Kidney (tissue), 22 donors: ENCODE measurements around the gene ZNF730. TPM values are rescaled to one million over a fixed set of nuclear protein-coding genes. Genes with fewer than 3 reads are reported as not detected.

Source experiments
- DNase-seq, 5 donors: peaks; one replicate each; pipeline ENCODE4 v3.0.0-alpha.2; 2013 to 2020
- FAIRE-seq: peaks from 2 replicates; lab custom pipeline; 2012; peaks lifted over from hg19 to GRCh38; lab: Jason Lieb, UNC
- H3K27ac ChIP-seq, 2 donors: one replicate each; pipeline ENCODE4 v1.7.0; 2013; ENCODE audit warnings: low read depth in 2 of 2, low read length in 2 of 2, inconsistent platforms in 1 of 2
- H3K27me3 ChIP-seq: one replicate; pipeline ENCODE4 v1.7.1; 2013; ENCODE audit warnings: low read length, inconsistent platforms; ENCODE audit not compliant: control insufficient read depth, insufficient read depth
- H3K36me3 ChIP-seq, 3 donors: one replicate each; pipeline versions ENCODE4 v1.7.0 to v1.7.1; 2013; ENCODE audit warnings: low read length in 3 of 3, control low read depth in 1 of 3, inconsistent platforms in 1 of 3; ENCODE audit not compliant: insufficient read depth in 3 of 3, control insufficient read depth in 2 of 3
- H3K4me1 ChIP-seq, 3 donors: one replicate each; pipeline versions ENCODE4 v1.7.0 to v1.7.1; 2013; ENCODE audit warnings: low read length in 3 of 3, inconsistent platforms in 1 of 3, low read depth in 1 of 3; ENCODE audit not compliant: control insufficient read depth in 2 of 3, insufficient read depth in 2 of 3
- H3K4me3 ChIP-seq, 3 donors: one replicate each; pipeline versions ENCODE4 v1.7.0 to v1.8.1; 2013; ENCODE audit warnings: low read length in 3 of 3, control low read depth in 1 of 3, inconsistent platforms in 1 of 3
- H3K9ac ChIP-seq, 3 donors: one replicate each; pipeline versions ENCODE4 v1.7.0 to v1.7.1; 2013; ENCODE audit warnings: low read length in 3 of 3, control low read depth in 1 of 3, inconsistent platforms in 1 of 3
- H3K9me3 ChIP-seq, 3 donors: one replicate each; pipeline versions ENCODE4 v1.7.0 to v1.7.1; 2013; ENCODE audit warnings: low read length in 3 of 3, control low read depth in 1 of 3, inconsistent platforms in 1 of 3; ENCODE audit not compliant: control insufficient read depth in 2 of 3, insufficient read depth in 1 of 3
- intact Hi-C: fragments of 100-400 bp; cut with DNase I; formaldehyde crosslinking; loops from one replicate; pipeline ENCODE4 v1.11.1; 2022
- long read RNA-seq, 10 donors: library from polyadenylated mRNA in 1 of 10; unstranded in 1 of 10; transcript quantifications; one replicate each; pipeline ENCODE4 v2.0.0 and lab custom pipeline, GENCODE V29; 2021 to 2026
- polyA plus RNA-seq: library from polyadenylated mRNA; stranded (reverse); fragments of 350-450 nt; fragmentation: Illumina TruSeq; extraction: RNeasy Lipid Tissue Mini Kit (QIAGEN cat#74804); gene quantifications from one replicate; pipeline ENCODE4 v1.2.3, GENCODE V29; 2014; ENCODE audit warnings: low read depth, low replicate concordance; ENCODE audit not compliant: insufficient read depth
- total RNA-seq: library from RNA; stranded (reverse); fragmentation: NEBNext Ultra II Directional; extraction: Animal tissue kit (Norgen Biotek cat#: 25700); gene quantifications from one replicate; pipeline ENCODE4 v1.2.1, GENCODE V29; 2021
- TF ChIP-seq, protein P1 (sequence below): IDR thresholded peaks from 3 replicates; pipeline ENCODE4 v1.5.1; 2012; ENCODE audit warnings: mild to moderate bottlenecking, moderate library complexity, borderline replicate concordance; ENCODE audit not compliant: insufficient read depth; ENCODE audit errors: extremely low read depth
- donor health status: control.
- donor health status: control.
- donor health status: control.
- donor health status: control.
- donor health status: control.
- donor health status: DM: yes; HTN: yes; CAD: no.
- donor health status: Normal renal cell carcinoma (clear cell type).

Gene ZNF730
- total RNA-seq (0.60 TPM), polyA plus RNA-seq (not detected)
- long read RNA-seq, donor 1: 0 reads
- long read RNA-seq, donor 2, partial matches to known transcripts: 6 of 6 reads
- long read RNA-seq, donor 2, other reads (novel, unspliced or antisense): 0 of 6 reads
- long read RNA-seq, donor 3, partial matches to known transcripts: 5 of 5 reads
- long read RNA-seq, donor 3, other reads (novel, unspliced or antisense): 0 of 5 reads
- long read RNA-seq, donor 4: 0 reads
- long read RNA-seq, donor 5: 0 reads
- long read RNA-seq, donor 6, partial matches to known transcripts: 0 of 7 reads
- long read RNA-seq, donor 6, other reads (novel, unspliced or antisense): 7 of 7 reads
- long read RNA-seq, donor 7: 0 reads
- long read RNA-seq, donor 8: 0 reads
- long read RNA-seq, donor 9: 0 reads
- long read RNA-seq, donor 10: 0 reads

DNA sequence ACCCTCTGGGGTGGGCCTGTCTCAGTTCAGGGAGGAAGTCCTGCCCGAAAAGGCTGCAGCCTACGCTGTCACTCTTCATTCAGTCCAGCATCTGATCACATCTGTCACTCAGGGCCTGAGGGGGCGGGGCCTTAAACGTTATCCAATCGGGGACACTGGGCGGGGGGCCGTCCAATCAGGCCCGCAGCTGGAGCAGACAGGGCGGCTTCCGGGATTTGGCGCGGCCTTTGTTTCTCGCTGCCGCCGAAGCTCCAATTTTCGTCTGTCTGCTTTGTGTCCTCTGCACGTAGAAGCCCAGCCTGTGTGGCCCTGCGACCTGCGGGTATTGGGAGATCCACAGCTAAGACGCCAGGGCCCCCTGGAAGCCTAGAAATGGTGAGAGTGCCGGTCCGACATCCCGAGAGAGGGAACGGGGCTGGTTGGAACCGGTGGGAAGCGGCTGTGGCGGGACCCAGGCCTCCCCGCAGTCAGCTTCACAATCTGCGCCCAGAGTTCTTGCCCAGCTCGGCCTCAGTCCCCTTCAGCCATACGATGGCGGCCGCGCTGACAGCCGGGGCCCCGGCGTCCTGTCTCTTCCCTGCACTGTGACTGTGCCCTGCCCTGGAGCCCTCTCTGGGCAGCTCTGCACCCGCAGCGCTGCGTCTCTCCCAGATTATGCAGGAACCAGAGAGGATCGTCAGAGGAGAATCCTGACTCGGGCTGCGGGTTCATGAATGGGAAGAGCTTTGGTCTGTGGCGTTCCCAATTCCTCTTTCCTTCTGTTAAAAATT is at the start of gene ZNF730:
Gene ZNF730, plus strand, starts transcription at position 224 of the 770 bp plus-strand sequence. Its CDS starts 149 bp downstream, at position 373.
- Histone ChIP-seq H3K4me3 (peak within 1 kb of the TSS; percentile 39 to 65 (median 56)), H3K27ac (no peak within 1 kb of the TSS), H3K4me1 (no peaks in the 10 kb centered on the region), H3K36me3 (no peaks in the 10 kb centered on the region), H3K27me3 (no peaks in the 10 kb centered on the region), H3K9me3 (no peaks in the 10 kb centered on the region), H3K9ac (peak within 1 kb of the TSS in 1 of 3 donors; percentile 55)
- TF ChIP-seq, protein P1, sequence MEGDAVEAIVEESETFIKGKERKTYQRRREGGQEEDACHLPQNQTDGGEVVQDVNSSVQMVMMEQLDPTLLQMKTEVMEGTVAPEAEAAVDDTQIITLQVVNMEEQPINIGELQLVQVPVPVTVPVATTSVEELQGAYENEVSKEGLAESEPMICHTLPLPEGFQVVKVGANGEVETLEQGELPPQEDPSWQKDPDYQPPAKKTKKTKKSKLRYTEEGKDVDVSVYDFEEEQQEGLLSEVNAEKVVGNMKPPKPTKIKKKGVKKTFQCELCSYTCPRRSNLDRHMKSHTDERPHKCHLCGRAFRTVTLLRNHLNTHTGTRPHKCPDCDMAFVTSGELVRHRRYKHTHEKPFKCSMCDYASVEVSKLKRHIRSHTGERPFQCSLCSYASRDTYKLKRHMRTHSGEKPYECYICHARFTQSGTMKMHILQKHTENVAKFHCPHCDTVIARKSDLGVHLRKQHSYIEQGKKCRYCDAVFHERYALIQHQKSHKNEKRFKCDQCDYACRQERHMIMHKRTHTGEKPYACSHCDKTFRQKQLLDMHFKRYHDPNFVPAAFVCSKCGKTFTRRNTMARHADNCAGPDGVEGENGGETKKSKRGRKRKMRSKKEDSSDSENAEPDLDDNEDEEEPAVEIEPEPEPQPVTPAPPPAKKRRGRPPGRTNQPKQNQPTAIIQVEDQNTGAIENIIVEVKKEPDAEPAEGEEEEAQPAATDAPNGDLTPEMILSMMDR: no peak
- peak; percentile 76 to 96 (median 91) for DNase-seq
- no peak for FAIRE-seq
- intact Hi-C loops: no loop called here

DNA sequence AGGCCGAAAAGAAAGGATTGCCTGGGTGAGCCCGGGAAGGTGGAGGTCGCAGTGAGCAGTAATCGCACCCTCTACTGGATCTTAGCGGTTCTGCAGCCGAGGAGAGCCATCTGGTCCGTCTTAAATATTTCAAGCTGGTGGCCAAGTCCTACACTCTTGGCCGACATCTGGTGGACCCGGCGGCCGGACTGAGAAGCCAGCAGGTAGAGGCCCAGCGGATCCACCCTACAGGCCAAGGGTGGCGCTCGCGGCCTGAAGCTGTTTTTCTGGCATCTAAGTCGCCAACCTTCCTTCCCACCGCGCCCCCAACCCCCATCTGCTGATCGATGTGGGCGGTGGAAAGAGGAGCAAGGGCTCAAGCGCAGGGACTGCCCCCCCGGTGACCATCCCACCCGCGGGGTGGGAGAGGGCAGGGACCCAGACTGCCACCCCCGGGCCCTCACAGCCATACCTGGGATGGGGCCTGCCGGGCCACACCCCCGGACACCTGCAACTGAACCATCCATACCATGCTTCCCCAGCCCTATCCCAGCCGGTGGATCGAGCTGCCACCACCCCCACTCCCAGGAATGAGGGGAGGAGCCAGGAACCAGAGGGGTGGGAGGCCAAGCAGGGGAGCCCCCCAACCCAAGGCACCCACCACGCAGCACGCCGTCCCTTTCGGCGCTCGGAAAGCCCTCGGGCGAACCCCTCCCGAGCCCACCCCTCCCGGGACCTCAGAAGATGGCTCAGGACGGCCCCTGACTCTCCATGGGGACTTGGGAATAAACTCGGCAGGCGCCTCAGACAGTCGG is 46.3 kb upstream of the ZNF730 start:
- Histone ChIP-seq H3K9me3 (no peaks in the 10 kb centered on the region), H3K4me1 (no peaks in the 10 kb centered on the region), H3K27ac (no peak overlapping the region), H3K9ac (no peak overlapping the region), H3K36me3 (no peaks in the 10 kb centered on the region), H3K4me3 (no peak overlapping the region), H3K27me3 (no peaks in the 10 kb centered on the region)
- intact Hi-C loops: no loop called here
- TF ChIP-seq, protein P1: no peak
- DNase-seq (peak in 4 of 5 donors; percentile 68 to 78 (median 76)), FAIRE-seq (no peak)

DNA sequence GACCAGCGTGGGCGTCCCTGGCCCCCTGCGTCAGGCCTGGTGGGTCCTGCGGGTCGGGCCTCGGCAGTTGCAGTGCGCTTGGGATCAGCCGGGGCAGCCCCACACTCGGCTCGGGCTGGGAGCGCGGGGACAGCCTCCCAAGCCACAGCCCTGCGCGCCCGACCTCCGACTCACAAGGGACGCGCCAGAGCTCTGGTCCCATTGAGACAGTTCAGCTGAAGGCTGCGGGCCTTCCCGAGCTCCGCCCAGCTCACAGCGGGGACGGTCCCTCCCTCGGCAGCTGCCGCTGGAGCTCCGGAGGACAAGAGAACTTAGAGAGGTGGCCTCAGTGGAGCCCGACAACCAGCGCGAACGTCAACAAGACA is 45.7 kb upstream of the ZNF730 start:
- no peaks in the 10 kb centered on the region for H3K9me3 ChIP-seq
- H3K4me3 ChIP-seq: peak overlapping the region in 2 of 3 donors; percentile 34 to 41
- no peaks in the 10 kb centered on the region for H3K27me3 ChIP-seq
- FAIRE-seq (no peak), DNase-seq (peak in 4 of 5 donors; percentile 72 to 86 (median 78))
- H3K9ac ChIP-seq: peak overlapping the region in 1 of 3 donors; percentile 1
- TF ChIP-seq, protein P1: no peak
- no peak overlapping the region for H3K27ac ChIP-seq
- no peaks in the 10 kb centered on the region for H3K4me1 ChIP-seq
- intact Hi-C loops: no loop called here
- H3K36me3 ChIP-seq: no peaks in the 10 kb centered on the region
